HL-60/S4 treated with retinoic acid at 250 ng/mL for 4 days and 3 days (cell line): ENCODE measurements around the gene GDF10.

Source experiments
- in situ Hi-C: fragments of 300-500 bp; cut with MboI; formaldehyde crosslinking; loops from 2 replicates; pipeline ENCODE4 v1.7.0; 2022; ENCODE audit warnings: low sequenced_read_pairs

Gene GDF10

GRCh38 chr10:47330804-47331203, 30.8 kb downstream of the GDF10 start:
- in situ Hi-C loops, result no loop called here

GRCh38 chr10:47331491-47331890, 31.5 kb downstream of the GDF10 start:
- in situ Hi-C loops, result no loop called here

- in situ Hi-C loops, result no loop called here
Measured at GRCh38 chr10:47331954-47332353, 32.0 kb downstream of the GDF10 start.

GRCh38 chr10:47332371-47332770, 32.4 kb downstream of the GDF10 start:
- in situ Hi-C loops, result no loop called here

- in situ Hi-C loops, result no loop called here
Measured at GRCh38 chr10:47332946-47333345, 32.9 kb downstream of the GDF10 start.

- in situ Hi-C loops, result no loop called here
Measured at GRCh38 chr10:47333532-47333931, 33.5 kb downstream of the GDF10 start.

- in situ Hi-C loops, result no loop called here
Measured at GRCh38 chr10:47334466-47335295, 34.7 kb downstream of the GDF10 start.

- in situ Hi-C loops, result no loop called here
Measured at GRCh38 chr10:47335906-47336305, 35.9 kb downstream of the GDF10 start.

GRCh38 chr10:47336387-47337134, 36.6 kb downstream of the GDF10 start:
- in situ Hi-C loops, result no loop called here

- in situ Hi-C loops, result no loop called here
Measured at GRCh38 chr10:47337310-47337709, 37.3 kb downstream of the GDF10 start.

GRCh38 chr10:47339186-47339735, 39.3 kb downstream of the GDF10 start:
- in situ Hi-C loops, result no loop called here

- in situ Hi-C loops, result no loop called here
Measured at GRCh38 chr10:47339759-47340607, 40.0 kb downstream of the GDF10 start.

GRCh38 chr10:47340608-47341170, 40.7 kb downstream of the GDF10 start:
- in situ Hi-C loops, result no loop called here

- in situ Hi-C loops, result no loop called here
Measured at GRCh38 chr10:47344996-47345870, 45.2 kb downstream of the GDF10 start.

GRCh38 chr10:47346581-47347302, 46.7 kb downstream of the GDF10 start:
- in situ Hi-C loops, result no loop called here

- in situ Hi-C loops, result no loop called here
Measured at GRCh38 chr10:47347303-47347675, 47.3 kb downstream of the GDF10 start.

- in situ Hi-C loops, result no loop called here
Measured at GRCh38 chr10:47348138-47348651, 48.2 kb downstream of the GDF10 start, which contains the start of gene RBP3. Gene RBP3 (plus strand): TSS chr10:47348363. CDS start chr10:47348485, 122 bp downstream.

- in situ Hi-C loops, result no loop called here
Measured at GRCh38 chr10:47348661-47349470, 48.9 kb downstream of the GDF10 start.
